K562 (cell line): ENCODE measurements around the gene FOXN1. TPM values are rescaled to one million over a fixed set of nuclear protein-coding genes. Genes with fewer than 3 reads are reported as not detected.

Experiments
- ATAC-seq: fragments of 200-7000 bp; cut with Tn5 transposase; 3 replicates; pipeline ENCODE4 v1.9.1; 2020; ENCODE audit warnings: moderate library complexity
- BruUV-seq: library from RNA; stranded (reverse); fragments of 400-500 nt; replicated peaks from 2 replicates; lab custom pipeline; 2021; lab: Mats Ljungman, UMichigan
- CTCF ChIA-PET: fragments of 300-600 bp; formaldehyde crosslinking; extraction: SDS; loops from one replicate; lab custom pipeline; 2021; ENCODE audit warnings: low intra/inter-chr PET ratio; lab: Yijun Ruan, JAX
- POLR2A ChIA-PET: fragments of 300-600, 350-650 bp; sonication (Branson Sonifier 250); formaldehyde crosslinking; extraction: SDS; loops from one replicate; lab custom pipeline; 2021; ENCODE audit warnings: antibody characterized with exemption, inconsistent platforms; lab: Yijun Ruan, JAX
- DNase-seq, 4 experiments: peaks; one replicate each; pipeline versions ENCODE4 v3.0.0 to v3.0.0-alpha.2; 2011 to 2018; ENCODE audit warnings: low spot score in 3 of 4, mixed read lengths in 3 of 4; ENCODE audit errors: extremely low read depth in 1 of 4
- FAIRE-seq: peaks from 2 replicates; lab custom pipeline; 2011; peaks lifted over from hg19 to GRCh38; lab: Jason Lieb, UNC
- H2AFZ ChIP-seq: 2 replicates; pipeline ENCODE4 v1.6.0; 2011; ENCODE audit warnings: low read depth, low read length, control low read depth, inconsistent platforms
- H3K27ac ChIP-seq: fragments of 200-600 bp; 3 replicates; pipeline ENCODE4 v1.8.0; 2011; ENCODE audit warnings: low read depth, mild to moderate bottlenecking, control low read depth, inconsistent platforms, low read length, moderate library complexity, mixed read lengths; ENCODE audit errors: extremely low read depth
- H3K27me3 ChIP-seq, 2 experiments: fragments of 300-600 bp in 1 of 2; 2 replicates in 1 of 2; 3 replicates in 1 of 2; pipeline versions ENCODE4 v1.6.0 to v1.8.0; 2011; ENCODE audit warnings: inconsistent platforms in 2 of 2, low read length in 2 of 2, mild to moderate bottlenecking in 1 of 2, mixed read lengths in 1 of 2, moderate library complexity in 1 of 2; ENCODE audit not compliant: control insufficient read depth in 2 of 2, insufficient read depth in 2 of 2
- H3K36me3 ChIP-seq: fragments of 300-600 bp; 3 replicates; pipeline ENCODE4 v1.8.0; 2011; ENCODE audit warnings: mild to moderate bottlenecking, low read length, inconsistent platforms; ENCODE audit not compliant: control insufficient read depth, insufficient read depth
- H3K4me1 ChIP-seq, 2 experiments: fragments of 200-600 bp in 1 of 2; replicated peaks in 1 of 2; 2 replicates in 1 of 2; 3 replicates in 1 of 2; pipeline versions ENCODE4 v1.5.1 to v1.8.0; 2011; ENCODE audit warnings: inconsistent platforms in 2 of 2, low read length in 2 of 2, mild to moderate bottlenecking in 1 of 2, mixed read lengths in 1 of 2, moderate library complexity in 1 of 2; ENCODE audit not compliant: control insufficient read depth in 2 of 2, insufficient read depth in 2 of 2
- H3K4me2 ChIP-seq: 2 replicates; pipeline ENCODE4 v1.6.1; 2011; ENCODE audit warnings: low read length, control low read depth, inconsistent platforms, mixed read lengths; ENCODE audit not compliant: insufficient read depth
- H3K4me3 ChIP-seq: fragments of 200-600 bp; sonication (generic), shearing (Covaris generic); 2 replicates; pipeline ENCODE4 v1.5.1; 2016; ENCODE audit warnings: control low read depth, inconsistent platforms
- H3K79me2 ChIP-seq: fragments of 200-600 bp; 3 replicates; pipeline ENCODE4 v1.8.0; 2011; ENCODE audit warnings: low read length, inconsistent platforms; ENCODE audit not compliant: control insufficient read depth, insufficient read depth
- H3K9ac ChIP-seq, 2 experiments: 2 replicates each; pipeline versions ENCODE4 v1.6.0 to v1.6.1; 2011; ENCODE audit warnings: low read depth in 2 of 2, low read length in 2 of 2, control low read depth in 1 of 2, inconsistent platforms in 1 of 2, mild to moderate bottlenecking in 1 of 2, mixed read lengths in 1 of 2; ENCODE audit not compliant: insufficient read depth in 1 of 2
- H3K9me1 ChIP-seq: one replicate; pipeline ENCODE4 v1.6.0; 2011; ENCODE audit warnings: inconsistent platforms, mild to moderate bottlenecking, low read length, moderate library complexity; ENCODE audit not compliant: control insufficient read depth, insufficient read depth
- H3K9me3 ChIP-seq: replicated peaks from 2 replicates; pipeline ENCODE4 v1.5.1; 2011; ENCODE audit warnings: low read depth, low read length, inconsistent platforms; ENCODE audit not compliant: control insufficient read depth, insufficient read depth
- H4K20me1 ChIP-seq: replicated peaks from 2 replicates; pipeline ENCODE4 v1.6.1; 2011; ENCODE audit warnings: low read length, inconsistent platforms, mixed read lengths; ENCODE audit not compliant: control insufficient read depth, insufficient read depth
- CTCF ChIP-seq, 3 experiments: IDR thresholded peaks in 2 of 3; conservative IDR thresholded peaks in 1 of 3; 2 replicates each; pipeline ENCODE4 v1.5.1; 2011 to 2012; ENCODE audit warnings: low read length in 3 of 3, mild to moderate bottlenecking in 3 of 3, control low read depth in 2 of 3, improper control_type of control experiment in 1 of 3, inconsistent platforms in 1 of 3, low read depth in 1 of 3, mixed read lengths in 1 of 3, moderate library complexity in 1 of 3; ENCODE audit not compliant: insufficient read depth in 2 of 3
- CTCFL ChIP-seq: IDR thresholded peaks from 2 replicates; pipeline ENCODE4 v1.6.1; 2011; ENCODE audit warnings: borderline replicate concordance, low read depth, mild to moderate bottlenecking, moderate library complexity, low read length; ENCODE audit not compliant: insufficient read depth, poor library complexity, severe bottlenecking
- PREB ChIP-seq: sonication (generic); formaldehyde crosslinking; IDR thresholded peaks from 2 replicates; pipeline ENCODE4 v1.8.1; 2023; ENCODE audit warnings: mild to moderate bottlenecking, missing genetic modification reagents
- ZNF274 ChIP-seq: IDR thresholded peaks from 2 replicates; pipeline ENCODE4 v1.6.1; 2011; ENCODE audit warnings: low read depth, mild to moderate bottlenecking, low read length, moderate library complexity, borderline replicate concordance
- whole genome bisulfite sequencing: fragments of 100-300 bp; shearing (Covaris generic); methylation state at CpG from one replicate; pipeline ENCODE4 v1.1.6; 2016; ENCODE audit warnings: low coverage, mixed read lengths; ENCODE audit not compliant: insufficient coverage; ENCODE audit errors: missing lambda C conversion rate; 5-methylcytosine and 5-hydroxymethylcytosine counted together
- in situ Hi-C: fragments of 300-500 bp; cut with MboI; formaldehyde crosslinking; loops from 4 replicates; pipeline ENCODE4 v1.15.0; 2018; ENCODE audit warnings: inconsistent platforms, mixed read lengths
- intact Hi-C: fragments of 100-400 bp; cut with micrococcal nuclease; formaldehyde crosslinking; loops from 2 replicates; pipeline ENCODE4 v1.14.2; 2022
- polyA plus RNA-seq, 8 experiments: library from polyadenylated mRNA; depleted of rRNA in 4 of 8; stranded (reverse) in 5 of 8; unstranded in 3 of 8; fragments of >200 nt; fragmentation: Nextera tagmentation in 2 of 8; fragmentation: Illumina TruSeq in 1 of 8; extraction: Ambion mirVana in 2 of 8; extraction: Trizol in 1 of 8; gene quantifications; 2 replicates each; pipeline versions ENCODE4 v1.2.1 to v1.2.3, GENCODE V29; 2011 to 2014; ENCODE audit warnings: inconsistent platforms in 1 of 8, missing spikeins in 1 of 8
- total RNA-seq, 7 experiments: library from RNA; depleted of rRNA in 6 of 7; stranded (reverse); fragments of >200 nt in 6 of 7; fragmentation: Illumina TruSeq in 2 of 7; extraction: Trizol in 2 of 7; gene quantifications; 2 replicates each; pipeline versions ENCODE4 v1.2.1 to v1.2.3, GENCODE V29; 2011 to 2021; ENCODE audit warnings: low replicate concordance in 1 of 7

The FOXN1 gene
- total and polyA plus RNA-seq, 9 of the 15 experiments (the other 6 are each of a cell fraction or from before 2014, with no cell fraction given) = not detected

GRCh38 chr17:28547623-28548416, 41.7 kb downstream of the FOXN1 start (continued):
- peak; percentile 39 for TF ChIP-seq CTCFL

- in situ Hi-C loops = no loop called here
- no peak for FAIRE-seq
- CTCF ChIA-PET = interaction anchor here (0.6 kb wide), 1 partner anchor 160 kb away, joined by 3 read pairs; no protein-coding TSS in a partner anchor
- Histone ChIP-seq H3K4me3 (no peak overlapping the region), H3K9ac (no peak overlapping the region), H3K27me3 (no peaks in the 10 kb centered on the region), H3K36me3 (peaks cover 11% of the 10 kb centered on the region), H3K9me3 (no peaks in the 10 kb centered on the region)
- 56% methylated on average over 6 of the region's 6 CpGs for WGBS
- no TSS peak for BruUV-seq
- TF ChIP-seq PREB = 0 out of 2 replicates have a peak, but pooled peaks have one; percentile 21
- no peak for TF ChIP-seq ZNF274
- TF ChIP-seq CTCF (IDR thresholded peaks at IDR 0.05 in 2 of 3, conservative IDR thresholded peaks at IDR 0.05 in 1 of 3; ENCODE audit: insufficient read depth in 2 of 3, low read depth in 1 of 3, low read length in 3 of 3) = 0 out of 6 replicates have a peak, but pooled peaks of 1 of the 3 experiments have one; percentile 12
- TF ChIP-seq, all 486 proteins: peak for 2
- Histone ChIP-seq H2AFZ (no peak overlapping the region), H3K27ac (no peak overlapping the region), H3K4me2 (no peak overlapping the region), H3K79me2 (peaks cover 3% of the 10 kb centered on the region; the same call in 2 of the 3 replicates), H3K4me1 (peaks cover 8 to 22% of the 10 kb centered on the region in 2 experiments; a peak in 4 of 5 replicates), H4K20me1 (peaks cover 4% of the 10 kb centered on the region; the same call in 1 of the 2 replicates), H3K9me1 (peaks cover 4% of the 10 kb centered on the region)
- ATAC-seq = no peak
- POLR2A ChIA-PET = interaction anchor here (1.4 kb wide), 1 partner anchor 53 kb away, joined by 3 read pairs; no protein-coding TSS in a partner anchor
- intact Hi-C loops = loop anchor here (5.0 kb wide), 1 partner anchor 36 kb away; no protein-coding TSS in a partner anchor
- DNase-seq = no peak
Measured at GRCh38 chr17:28548417-28549130, 42.4 kb downstream of the FOXN1 start.
